ENCODE data around the gene ANXA3. TPM values are rescaled to one million over a fixed set of nuclear protein-coding genes. Genes with fewer than 3 reads are reported as not detected.

The ANXA3 gene
- total and polyA plus RNA-seq, 2 donors (not counting 1 experiment from before 2014, with no cell fraction given), result not detected

DNA sequence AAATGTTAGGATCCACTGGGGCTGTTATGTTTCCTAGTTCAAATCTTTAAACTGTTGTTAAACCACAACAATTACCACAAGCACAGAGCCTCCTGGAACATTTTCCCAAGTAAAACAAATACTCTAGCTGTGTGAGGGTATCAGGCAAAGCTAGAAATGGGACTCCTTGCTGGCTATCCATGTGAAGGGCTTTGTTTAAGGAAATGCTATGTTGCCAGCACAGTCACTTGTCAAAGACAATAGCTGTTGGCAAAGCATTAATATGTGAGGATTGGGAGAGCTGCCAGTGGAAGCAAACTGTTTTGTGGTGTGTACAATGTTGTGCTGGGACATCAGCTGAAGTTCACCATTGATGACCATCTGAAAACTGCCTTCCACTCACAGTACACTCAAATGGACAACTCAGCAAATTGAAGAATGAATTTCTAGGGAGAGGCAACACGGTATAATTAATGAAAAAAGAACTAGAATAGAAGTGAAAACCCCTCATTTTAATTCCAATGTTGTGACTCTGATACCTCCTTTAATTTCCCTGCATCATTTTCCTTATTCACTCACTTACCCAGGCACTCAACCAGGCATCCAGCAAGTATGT lies 100.8 kb downstream of the ANXA3 start:
- POLR2A ChIA-PET, result interaction anchor here (1.5 kb wide), 1 partner anchor 9 kb away, joined by 3 read pairs; no protein-coding TSS in a partner anchor

More for the DNA sequence above, 100.8 kb downstream of the ANXA3 start:
- Mint-ChIP-seq H3K4me1 (peaks cover 38% of the 10 kb centered on the region), H3K27ac (no peak overlapping the region), H3K27me3 (no peaks in the 10 kb centered on the region), H3K4me3 (no peak overlapping the region), H3K9me3 (ENCODE audit: insufficient read depth) (no peaks in the 10 kb centered on the region)
- Histone ChIP-seq H3K4me2 (replicated peaks; ENCODE audit: low read depth, low read length, poor library complexity, severe bottlenecking) (no peak overlapping the region), H3K79me2 (ENCODE audit: control insufficient read depth, insufficient read depth, low read length) (peaks cover 3% of the 10 kb centered on the region), H3K4me1 (ENCODE audit: control insufficient read depth in 2 of 2, insufficient read depth in 2 of 2, low read length in 2 of 2) (peaks cover 30 to 31% of the 10 kb centered on the region in 2 donors), H2AFZ (ENCODE audit: insufficient read depth, low read depth, low read length, poor library complexity, severe bottlenecking) (no peak overlapping the region), H3K9ac (ENCODE audit: low read length) (no peak overlapping the region), H3K27me3 (replicated peaks in 1 of 4; ENCODE audit: control extremely low read depth in 1 of 4, control insufficient read depth in 3 of 4, insufficient read depth in 4 of 4, low read length in 3 of 4) (no peaks in the 10 kb centered on the region), H3K36me3 (replicated peaks in 1 of 2; ENCODE audit: control extremely low read depth in 1 of 2, control insufficient read depth in 1 of 2, extremely low read depth in 1 of 2, insufficient read depth in 2 of 2, low read length in 1 of 2) (no peaks in the 10 kb centered on the region), H3K4me3 (ENCODE audit: control extremely low read depth in 1 of 5, extremely low read depth in 1 of 5, insufficient read depth in 1 of 5, low read depth in 2 of 5, low read length in 4 of 5) (no peak overlapping the region), H3K27ac (ENCODE audit: low read length in 2 of 2) (no peak overlapping the region), H4K20me1 (ENCODE audit: control insufficient read depth, insufficient read depth, low read length, poor library complexity, severe bottlenecking) (no peaks in the 10 kb centered on the region), H3K9me3 (ENCODE audit: control extremely low read depth in 1 of 3, control insufficient read depth in 2 of 3, insufficient read depth in 1 of 3, low read length in 2 of 3) (no peaks in the 10 kb centered on the region)
- TF ChIP-seq EZH2 (IDR thresholded peaks at IDR 0.05; ENCODE audit: borderline replicate concordance, insufficient read depth, low read depth, low read length, poor library complexity, severe bottlenecking), result no peak
- no peak for TF ChIP-seq CTCF (IDR thresholded peaks at IDR 0.05)
- no peak for ATAC-seq (ENCODE audit: low read depth)
- WGBS (ENCODE audit: insufficient coverage), result no CpG with 5 or more reads among the region's 1 CpG
- intact Hi-C loops (cut with micrococcal nuclease), result no loop called here
- CTCF ChIA-PET, result interaction anchor here (0.7 to 1.9 kb wide), 7 partner anchors 8 to 278 kb away, joined by 3 to 5 read pairs (median 3); no protein-coding TSS in a partner anchor
- DNase-seq, result no peak

Measured in B cell (primary cell).